Mononuclear cell (primary cell): Measurements from ENCODE around the gene DEGS2. TPM values are rescaled to one million over a fixed set of nuclear protein-coding genes. Genes with fewer than 3 reads are reported as not detected.

Source experiments
- H3K27me3 ChIP-seq: 2 replicates; pipeline ENCODE4 v1.6.0; 2011; ENCODE audit warnings: low read length, control low read depth; ENCODE audit not compliant: insufficient read depth
- H3K4me1 ChIP-seq: 2 replicates; pipeline ENCODE4 v1.5.1; 2011; ENCODE audit warnings: mild to moderate bottlenecking, low read length, control low read depth; ENCODE audit not compliant: insufficient read depth
- H3K4me3 ChIP-seq: 2 replicates; pipeline ENCODE4 v1.5.1; 2011; ENCODE audit warnings: mild to moderate bottlenecking, low read length, moderate library complexity
- H3K9me3 ChIP-seq: 2 replicates; pipeline ENCODE4 v1.5.1; 2011; ENCODE audit warnings: low read depth, mild to moderate bottlenecking, control low read depth, low read length
- total RNA-seq: library from RNA; depleted of rRNA; stranded (reverse); fragments of >200 nt; gene quantifications from one replicate; pipeline ENCODE4 v1.2.3, GENCODE V29; 2012

Gene DEGS2
- total RNA-seq, 1 donor = 0.21 TPM

DNA sequence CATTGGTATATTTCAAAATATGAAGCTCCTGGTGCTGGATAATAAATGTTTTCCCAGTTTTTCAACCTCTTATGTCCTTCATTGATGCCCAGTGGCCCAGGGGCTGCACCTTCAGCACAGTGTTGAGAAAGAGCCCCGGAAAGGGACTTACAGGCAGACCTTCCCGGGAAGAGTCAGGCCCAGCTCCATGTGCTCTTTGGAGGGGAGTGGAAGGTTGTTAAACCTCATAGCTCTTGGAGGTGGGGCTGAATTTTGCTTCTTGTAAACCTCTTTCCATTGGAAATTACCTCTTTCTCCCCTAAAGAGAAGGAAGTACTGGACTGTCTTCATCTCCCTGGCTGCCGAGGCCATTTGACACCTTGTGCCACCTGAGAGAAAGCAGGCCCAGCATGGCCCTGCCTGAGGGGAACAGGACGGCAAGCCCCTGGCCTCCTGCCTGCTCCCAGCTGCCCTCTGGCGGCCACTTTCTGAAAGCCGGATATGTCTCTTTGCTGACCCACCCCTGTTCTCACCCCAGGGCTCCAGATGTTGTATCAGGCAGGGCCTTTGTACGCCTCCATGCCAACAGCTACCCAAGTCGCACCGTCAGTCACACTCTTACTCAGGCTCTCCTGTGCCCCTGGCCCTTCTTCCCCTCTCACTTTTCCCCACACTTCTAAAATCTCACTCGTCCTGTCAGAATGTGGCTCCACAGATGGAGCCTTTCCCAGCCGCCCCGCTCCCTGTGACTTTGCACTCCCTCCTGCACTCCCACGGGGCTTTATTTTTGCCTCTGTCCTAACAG is 51.2 kb downstream of the DEGS2 start:
- Histone ChIP-seq H3K4me3 (no peak overlapping the region), H3K4me1 (peaks cover 54% of the 10 kb centered on the region), H3K27me3 (no peaks in the 10 kb centered on the region), H3K9me3 (no peaks in the 10 kb centered on the region)

DNA sequence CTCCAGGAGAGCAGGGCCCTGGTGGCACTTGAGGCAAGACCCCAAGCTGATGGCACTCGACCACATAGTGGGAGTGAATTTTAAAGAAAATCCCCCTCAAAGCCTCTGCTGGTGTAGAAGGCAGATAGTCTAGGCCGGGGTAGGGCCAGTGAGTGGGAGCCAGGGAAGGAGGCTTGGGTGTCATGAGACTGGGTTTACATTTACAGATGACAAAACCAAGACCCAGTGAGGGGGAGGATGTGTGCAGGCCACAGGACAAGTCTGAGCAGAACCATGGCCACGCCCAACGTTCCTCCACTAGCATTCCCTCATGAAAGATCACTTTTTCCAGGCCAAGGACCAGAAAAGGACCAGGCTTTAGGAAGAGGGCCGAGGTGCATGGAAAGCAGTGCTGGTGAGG is 52.2 kb downstream of the DEGS2 start:
- H3K9me3 ChIP-seq = no peaks in the 10 kb centered on the region
- H3K27me3 ChIP-seq = no peaks in the 10 kb centered on the region
- H3K4me3 ChIP-seq = no peak overlapping the region
- peaks cover 64% of the 10 kb centered on the region for H3K4me1 ChIP-seq

DNA sequence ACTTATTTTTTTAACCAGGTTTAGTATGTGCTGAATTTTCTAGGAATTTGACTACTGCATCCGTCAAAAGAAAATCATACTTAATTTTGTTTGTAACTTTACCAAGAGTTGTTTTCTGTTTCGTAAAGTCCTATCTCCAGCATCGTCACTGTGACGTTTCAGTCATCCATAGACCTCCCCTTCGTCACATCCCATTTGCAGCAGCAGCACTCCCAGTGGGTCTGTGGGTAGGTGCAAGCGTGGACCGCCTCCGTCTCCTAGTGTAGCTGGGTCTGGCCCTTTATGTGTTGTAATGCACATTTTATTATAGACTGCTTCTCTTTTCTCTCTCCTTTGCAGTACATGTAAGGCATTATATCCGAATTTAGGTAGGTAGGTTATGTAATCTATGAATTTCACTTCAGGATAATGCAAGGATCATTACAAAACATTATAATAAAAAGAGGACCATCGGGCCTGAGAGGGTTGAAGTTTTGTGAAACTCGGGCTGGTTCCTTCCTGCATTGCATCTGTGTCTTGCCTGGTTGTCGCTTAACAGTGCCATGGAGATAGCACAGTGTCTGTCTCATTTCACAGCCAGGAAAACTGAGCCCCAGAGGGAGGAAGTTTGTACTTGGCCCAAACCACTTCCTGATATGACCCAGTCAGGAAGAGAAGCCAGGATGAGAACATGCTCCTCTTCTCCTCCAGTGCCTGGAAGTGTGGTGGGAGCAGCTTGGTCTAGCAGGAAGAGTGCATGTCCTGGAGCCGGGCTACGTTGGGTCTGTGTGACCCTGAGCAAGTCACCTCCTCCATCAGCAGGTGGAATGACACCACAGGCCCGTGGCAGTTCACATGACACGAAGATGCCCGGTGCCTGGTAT is 53.0 kb downstream of the DEGS2 start:
- Histone ChIP-seq H3K4me1 (peaks cover 71% of the 10 kb centered on the region), H3K27me3 (no peaks in the 10 kb centered on the region), H3K4me3 (no peak overlapping the region), H3K9me3 (no peaks in the 10 kb centered on the region)

GRCh38 chr14:100105357-100106169 is 53.9 kb downstream of the DEGS2 start:
- Histone ChIP-seq H3K9me3 (no peaks in the 10 kb centered on the region), H3K4me3 (no peak overlapping the region), H3K27me3 (no peaks in the 10 kb centered on the region), H3K4me1 (peaks cover 79% of the 10 kb centered on the region)

GRCh38 chr14:100104523-100105300 is 54.7 kb downstream of the DEGS2 start:
- Histone ChIP-seq H3K4me3 (no peak overlapping the region), H3K27me3 (no peaks in the 10 kb centered on the region), H3K9me3 (no peaks in the 10 kb centered on the region), H3K4me1 (peaks cover 85% of the 10 kb centered on the region)

GRCh38 chr14:100104006-100104352 is 55.5 kb downstream of the DEGS2 start:
- Histone ChIP-seq H3K4me1 (peaks cover 92% of the 10 kb centered on the region), H3K27me3 (no peaks in the 10 kb centered on the region), H3K9me3 (no peaks in the 10 kb centered on the region), H3K4me3 (no peak overlapping the region)

DNA sequence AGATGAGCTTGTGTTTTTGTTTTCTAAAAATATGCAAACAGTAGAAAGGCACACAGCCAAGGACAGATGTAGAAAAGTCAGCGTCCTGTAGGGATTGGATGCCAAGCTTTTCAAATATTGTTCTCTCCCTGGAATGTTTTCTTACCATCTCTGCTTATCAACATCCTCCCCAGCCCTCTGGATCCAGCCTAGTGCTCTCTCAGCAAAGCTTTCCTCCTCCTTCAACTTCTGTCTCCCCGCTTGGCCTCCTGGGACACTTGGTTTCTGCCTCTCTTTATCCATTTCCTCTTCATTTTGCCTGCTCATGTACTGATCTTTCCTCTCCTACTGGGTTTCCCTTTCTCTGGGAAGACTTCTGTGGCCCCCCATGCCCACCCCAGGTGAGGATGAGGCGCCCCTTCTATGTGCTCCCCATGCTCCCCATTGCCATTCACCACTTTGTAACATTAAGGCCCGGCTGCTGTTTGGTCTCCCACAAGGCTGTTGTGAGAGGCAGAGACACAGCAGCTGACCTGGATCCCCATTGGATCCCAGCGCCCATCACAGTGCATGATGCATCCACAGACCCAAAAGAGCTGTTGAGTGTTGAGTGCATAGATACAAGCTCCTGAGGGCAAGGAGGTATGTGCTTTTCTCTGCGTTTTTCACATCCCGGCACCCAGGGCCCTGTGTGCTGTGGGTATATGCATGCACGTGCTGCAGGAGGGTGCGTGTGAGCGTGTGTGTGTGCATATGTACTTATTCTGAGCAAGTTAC is 56.0 kb downstream of the DEGS2 start:
- no peaks in the 10 kb centered on the region for H3K9me3 ChIP-seq
- no peak overlapping the region for H3K4me3 ChIP-seq
- no peaks in the 10 kb centered on the region for H3K27me3 ChIP-seq
- H3K4me1 ChIP-seq = peaks cover 93% of the 10 kb centered on the region

- no peaks in the 10 kb centered on the region for H3K27me3 ChIP-seq
- H3K4me3 ChIP-seq = no peak overlapping the region
- H3K4me1 ChIP-seq = peaks cover 86% of the 10 kb centered on the region
- H3K9me3 ChIP-seq = no peaks in the 10 kb centered on the region
These were observed 57.2 kb downstream of the DEGS2 start for GRCh38 chr14:100102156-100102785.

DNA sequence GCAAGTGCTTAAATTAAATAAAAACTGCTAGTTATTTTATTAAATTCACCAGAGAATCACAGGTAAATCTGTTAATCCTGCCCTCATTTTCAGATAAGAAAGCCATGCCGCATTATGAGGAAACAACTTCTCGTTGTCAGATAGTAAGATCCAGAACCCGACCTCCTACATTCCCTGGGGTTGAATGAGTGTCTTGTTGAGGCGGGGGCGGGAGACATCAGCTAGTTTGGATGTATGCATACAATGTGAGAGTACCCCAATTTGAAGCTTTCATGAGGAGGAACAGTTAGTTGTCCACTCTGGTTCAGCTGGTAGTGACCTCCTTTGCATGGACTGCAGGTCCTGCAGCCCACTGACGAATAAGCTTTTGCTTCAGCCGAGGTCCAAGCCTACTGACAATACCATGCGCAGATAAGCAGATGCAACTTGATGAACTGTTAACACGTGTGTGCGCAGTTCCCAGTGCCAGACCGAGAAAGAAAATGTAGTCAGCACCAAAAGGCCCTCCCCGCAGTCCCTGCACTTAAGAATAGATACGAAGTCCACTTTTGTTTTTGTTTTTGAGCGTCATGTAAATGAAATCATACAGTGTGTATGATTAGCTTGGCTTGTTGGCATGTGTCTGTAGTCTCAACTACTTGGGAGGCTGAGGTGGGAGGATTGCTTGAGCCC is 59.3 kb downstream of the DEGS2 start:
- Histone ChIP-seq H3K27me3 (no peaks in the 10 kb centered on the region), H3K9me3 (no peaks in the 10 kb centered on the region), H3K4me3 (no peak overlapping the region), H3K4me1 (peaks cover 73% of the 10 kb centered on the region)

- peaks cover 69% of the 10 kb centered on the region for H3K4me1 ChIP-seq
- no peaks in the 10 kb centered on the region for H3K27me3 ChIP-seq
- H3K9me3 ChIP-seq = no peaks in the 10 kb centered on the region
- H3K4me3 ChIP-seq = no peak overlapping the region
These were observed 61.3 kb downstream of the DEGS2 start for GRCh38 chr14:100098171-100098570.

- Histone ChIP-seq H3K4me1 (peaks cover 65% of the 10 kb centered on the region), H3K9me3 (no peaks in the 10 kb centered on the region), H3K4me3 (no peak overlapping the region), H3K27me3 (no peaks in the 10 kb centered on the region)
These were observed 62.8 kb downstream of the DEGS2 start for GRCh38 chr14:100096656-100097055.
